ENCODE measurements around the gene LHX3.

LHX3 gene

GRCh38 chr9:136203408-136204144 lies 1.4 kb downstream of the LHX3 start:
- Histone ChIP-seq H3K18ac (ENCODE audit: low read length) (no peak overlapping the region), H3K14ac (ENCODE audit: low read length) (no peak overlapping the region), H4K8ac (ENCODE audit: low read depth, low read length) (no peak overlapping the region), H2AFZ (ENCODE audit: low read length) (peak overlapping the region; percentile 64), H2BK120ac (ENCODE audit: low read depth, low read length) (no peak overlapping the region), H3K4me2 (ENCODE audit: insufficient read depth, low read length, poor library complexity, severe bottlenecking) (no peak overlapping the region), H3K36me3 (replicated peaks in 1 of 2; ENCODE audit: control insufficient read depth in 2 of 2, insufficient read depth in 2 of 2, low read length in 2 of 2) (peaks cover 5 to 11% of the 10 kb centered on the region in 2 donors), H3K9me3 (replicated peaks in 1 of 2; ENCODE audit: control insufficient read depth in 2 of 2, insufficient read depth in 1 of 2, low read depth in 1 of 2, low read length in 2 of 2) (peaks cover 0 to 5% of the 10 kb centered on the region in 2 donors), H3K79me1 (ENCODE audit: low read depth, low read length) (peaks cover 3% of the 10 kb centered on the region), H2BK12ac (ENCODE audit: low read length) (no peak overlapping the region), H3K4me1 (ENCODE audit: control insufficient read depth in 2 of 2, insufficient read depth in 1 of 2, low read depth in 1 of 2, low read length in 2 of 2) (peaks cover 0 to 2% of the 10 kb centered on the region in 2 donors), H3K23ac (ENCODE audit: low read depth, low read length, poor library complexity) (no peak overlapping the region), H3K9ac (ENCODE audit: low read depth, low read length, poor library complexity) (no peak overlapping the region), H2BK15ac (ENCODE audit: low read length) (no peak overlapping the region), H2BK5ac (ENCODE audit: low read length) (no peak overlapping the region), H3K4me3 (ENCODE audit: low read length in 2 of 2) (no peak overlapping the region), H4K91ac (ENCODE audit: low read depth, low read length, poor library complexity) (no peak overlapping the region), H2AK5ac (ENCODE audit: low read depth, low read length) (no peak overlapping the region), H3K27me3 (ENCODE audit: control insufficient read depth in 3 of 3, insufficient read depth in 3 of 3, low read depth in 1 of 3, low read length in 3 of 3) (peaks cover 54 to 72% (median 70%) of the 10 kb centered on the region in 3 experiments), H3K27ac (replicated peaks; ENCODE audit: low read length) (no peak overlapping the region), H3K4ac (ENCODE audit: low read length) (no peak overlapping the region)
- no CpG with 5 or more reads among the region's 33 CpGs for WGBS, 2 donors (ENCODE audit: extremely low coverage in 2 of 2, insufficient read length in 2 of 2, insufficient replicate concordance in 1 of 2)
- no peak for DNase-seq (ENCODE audit: low spot score)

- WGBS, 2 donors (ENCODE audit: extremely low coverage in 2 of 2, insufficient read length in 2 of 2, insufficient replicate concordance in 1 of 2), result no CpG with 5 or more reads among the region's 99 CpGs
- peaks cover 3% of the 10 kb centered on the region for H3K79me1 ChIP-seq (ENCODE audit: low read depth, low read length)
- no peak overlapping the region for H3K27ac ChIP-seq (replicated peaks; ENCODE audit: low read length)
- no peak overlapping the region for H3K14ac ChIP-seq (ENCODE audit: low read length)
- peak overlapping the region; percentile 64 for H2AFZ ChIP-seq (ENCODE audit: low read length)
- H3K23ac ChIP-seq (ENCODE audit: low read depth, low read length, poor library complexity), result no peak overlapping the region
- peaks cover 0 to 2% of the 10 kb centered on the region in 2 donors for H3K4me1 ChIP-seq (ENCODE audit: control insufficient read depth in 2 of 2, insufficient read depth in 1 of 2, low read depth in 1 of 2, low read length in 2 of 2)
- H2BK5ac ChIP-seq (ENCODE audit: low read length), result no peak overlapping the region
- H3K27me3 ChIP-seq (ENCODE audit: control insufficient read depth in 3 of 3, insufficient read depth in 3 of 3, low read depth in 1 of 3, low read length in 3 of 3), result peaks cover 61 to 81% (median 78%) of the 10 kb centered on the region in 3 experiments
- no peak overlapping the region for H3K4ac ChIP-seq (ENCODE audit: low read length)
- H3K9ac ChIP-seq (ENCODE audit: low read depth, low read length, poor library complexity), result no peak overlapping the region
- no peak overlapping the region for H3K18ac ChIP-seq (ENCODE audit: low read length)
- H4K8ac ChIP-seq (ENCODE audit: low read depth, low read length), result no peak overlapping the region
- H2BK15ac ChIP-seq (ENCODE audit: low read length), result no peak overlapping the region
- H3K4me2 ChIP-seq (ENCODE audit: insufficient read depth, low read length, poor library complexity, severe bottlenecking), result no peak overlapping the region
- no peak overlapping the region for H4K91ac ChIP-seq (ENCODE audit: low read depth, low read length, poor library complexity)
- no peak overlapping the region for H2BK120ac ChIP-seq (ENCODE audit: low read depth, low read length)
- H3K4me3 ChIP-seq (ENCODE audit: low read length in 2 of 2), result no peak overlapping the region
- H2BK12ac ChIP-seq (ENCODE audit: low read length), result no peak overlapping the region
- peaks cover 3 to 7% of the 10 kb centered on the region in 2 donors for H3K36me3 ChIP-seq (replicated peaks in 1 of 2; ENCODE audit: control insufficient read depth in 2 of 2, insufficient read depth in 2 of 2, low read length in 2 of 2)
- no peak for DNase-seq (ENCODE audit: low spot score)
- no peak overlapping the region for H2AK5ac ChIP-seq (ENCODE audit: low read depth, low read length)
- peaks cover 0 to 5% of the 10 kb centered on the region in 2 donors for H3K9me3 ChIP-seq (replicated peaks in 1 of 2; ENCODE audit: control insufficient read depth in 2 of 2, insufficient read depth in 1 of 2, low read depth in 1 of 2, low read length in 2 of 2)
These were observed 2.2 kb downstream of the LHX3 start for GRCh38 chr9:136202454-136203407.

GRCh38 chr9:136201609-136202453 lies 3.1 kb downstream of the LHX3 start:
- Histone ChIP-seq H3K9ac (ENCODE audit: low read depth, low read length, poor library complexity) (no peak overlapping the region), H2AFZ (ENCODE audit: low read length) (no peak overlapping the region), H3K18ac (ENCODE audit: low read length) (no peak overlapping the region), H3K27me3 (ENCODE audit: control insufficient read depth in 3 of 3, insufficient read depth in 3 of 3, low read depth in 1 of 3, low read length in 3 of 3) (peaks cover 68 to 90% (median 87%) of the 10 kb centered on the region in 3 experiments), H3K36me3 (replicated peaks in 1 of 2; ENCODE audit: control insufficient read depth in 2 of 2, insufficient read depth in 2 of 2, low read length in 2 of 2) (peaks cover 3 to 7% of the 10 kb centered on the region in 2 donors), H2BK12ac (ENCODE audit: low read length) (no peak overlapping the region), H3K14ac (ENCODE audit: low read length) (no peak overlapping the region), H2BK5ac (ENCODE audit: low read length) (no peak overlapping the region), H3K9me3 (replicated peaks in 1 of 2; ENCODE audit: control insufficient read depth in 2 of 2, insufficient read depth in 1 of 2, low read depth in 1 of 2, low read length in 2 of 2) (peaks cover 0 to 5% of the 10 kb centered on the region in 2 donors), H3K79me1 (ENCODE audit: low read depth, low read length) (peaks cover 3% of the 10 kb centered on the region), H3K27ac (replicated peaks; ENCODE audit: low read length) (no peak overlapping the region), H2BK15ac (ENCODE audit: low read length) (no peak overlapping the region), H3K23ac (ENCODE audit: low read depth, low read length, poor library complexity) (no peak overlapping the region), H3K4ac (ENCODE audit: low read length) (no peak overlapping the region), H4K91ac (ENCODE audit: low read depth, low read length, poor library complexity) (no peak overlapping the region), H3K4me3 (ENCODE audit: low read length in 2 of 2) (no peak overlapping the region), H2BK120ac (ENCODE audit: low read depth, low read length) (no peak overlapping the region), H4K8ac (ENCODE audit: low read depth, low read length) (no peak overlapping the region), H2AK5ac (ENCODE audit: low read depth, low read length) (no peak overlapping the region), H3K4me2 (ENCODE audit: insufficient read depth, low read length, poor library complexity, severe bottlenecking) (no peak overlapping the region), H3K4me1 (ENCODE audit: control insufficient read depth in 2 of 2, insufficient read depth in 1 of 2, low read depth in 1 of 2, low read length in 2 of 2) (peaks cover 0 to 2% of the 10 kb centered on the region in 2 donors)
- WGBS, 2 donors (ENCODE audit: extremely low coverage in 2 of 2, insufficient read length in 2 of 2, insufficient replicate concordance in 1 of 2), result no CpG with 5 or more reads among the region's 85 CpGs
- peak; percentile 65 for DNase-seq (ENCODE audit: low spot score)
